ENCODE measurements around the gene PPFIBP1. TPM values are rescaled to one million over a fixed set of nuclear protein-coding genes. Genes with fewer than 3 reads are reported as not detected.
A peak's percentile ranks its signal among the peaks of the same experiment; 100 is the strongest.

The PPFIBP1 gene
- polyA plus RNA-seq, 2 of the 4 experiments (the other 2 are of a cell fraction), result 24.8 to 89.0 TPM

DNA sequence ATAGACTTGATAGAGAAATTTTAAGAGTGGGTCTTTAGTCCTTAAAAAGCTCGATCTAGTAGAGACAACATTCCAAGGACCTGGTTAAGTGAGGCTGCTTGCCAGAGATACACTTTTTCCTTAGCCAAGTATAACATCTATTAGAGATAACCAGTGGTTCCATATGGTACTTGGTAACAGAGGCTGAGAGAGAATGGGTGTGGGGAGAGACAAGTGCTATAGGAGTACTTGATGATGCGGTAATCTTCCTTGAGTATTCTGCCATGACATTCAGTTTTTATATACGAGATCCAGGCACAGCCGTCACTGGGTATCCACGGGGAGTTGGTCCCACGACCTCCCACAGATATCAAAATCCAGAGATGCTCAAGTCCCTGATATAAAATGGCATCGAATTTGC is 94.8 kb downstream of the PPFIBP1 start:
- Histone ChIP-seq H3K27ac (peak overlapping the region; percentile 31 to 82; a peak in 5 of 6 replicates), H3K9me3 (no peaks in the 10 kb centered on the region), H3K4me2 (peak overlapping the region; percentile 53), H3K4me3 (no peak overlapping the region), H3K4me1 (peaks cover 64% of the 10 kb centered on the region)
- WGBS (ENCODE audit: missing lambda C conversion rate), result 60% methylated on average over 7 of the region's 7 CpGs
- DNase-seq (ENCODE audit: low read depth in 1 of 2, low spot score in 1 of 2), result no peak
- FAIRE-seq, result no peak
- peak in 1 of 2 experiments; percentile 6; a peak in 2 of 6 replicates for ATAC-seq
- ChIA-PET POLR2A (no interaction called here), CTCF (no interaction called here)
- TF ChIP-seq FOSB (CRISPR knock-in tag; IDR thresholded peaks at IDR 0.05) (no peak), JUNB (IDR thresholded peaks at IDR 0.05) (no peak), CHD4 (IDR thresholded peaks at IDR 0.05; ENCODE audit: borderline replicate concordance) (no peak), TFCP2L1 (CRISPR knock-in tag; IDR thresholded peaks at IDR 0.05) (no peak), RAD21 (conservative IDR thresholded peaks at IDR 0.05 in 1 of 2, IDR thresholded peaks at IDR 0.05 in 1 of 2) (no peak), EP300 (IDR thresholded peaks at IDR 0.05) (no peak), CEBPB (IDR thresholded peaks at IDR 0.05) (no peak), POLR2AphosphoS2 (conservative IDR thresholded peaks at IDR 0.05; ENCODE audit: low read length) (no peak), RFX5 (IDR thresholded peaks at IDR 0.05) (no peak), MYC (IDR thresholded peaks at IDR 0.05; ENCODE audit: borderline replicate concordance, low read length) (no peak), HOXA7 (CRISPR knock-in tag; IDR thresholded peaks at IDR 0.05) (no peak)
- TF ChIP-seq, protein P1, sequence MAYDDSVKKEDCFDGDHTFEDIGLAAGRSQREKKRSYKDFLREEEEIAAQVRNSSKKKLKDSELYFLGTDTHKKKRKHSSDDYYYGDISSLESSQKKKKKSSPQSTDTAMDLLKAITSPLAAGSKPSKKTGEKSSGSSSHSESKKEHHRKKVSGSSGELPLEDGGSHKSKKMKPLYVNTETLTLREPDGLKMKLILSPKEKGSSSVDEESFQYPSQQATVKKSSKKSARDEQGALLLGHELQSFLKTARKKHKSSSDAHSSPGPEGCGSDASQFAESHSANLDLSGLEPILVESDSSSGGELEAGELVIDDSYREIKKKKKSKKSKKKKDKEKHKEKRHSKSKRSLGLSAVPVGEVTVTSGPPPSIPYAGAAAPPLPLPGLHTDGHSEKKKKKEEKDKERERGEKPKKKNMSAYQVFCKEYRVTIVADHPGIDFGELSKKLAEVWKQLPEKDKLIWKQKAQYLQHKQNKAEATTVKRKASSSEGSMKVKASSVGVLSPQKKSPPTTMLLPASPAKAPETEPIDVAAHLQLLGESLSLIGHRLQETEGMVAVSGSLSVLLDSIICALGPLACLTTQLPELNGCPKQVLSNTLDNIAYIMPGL (CRISPR knock-in tag; IDR thresholded peaks at IDR 0.05; ENCODE audit: borderline replicate concordance), result no peak
- TF ChIP-seq, protein P2, sequence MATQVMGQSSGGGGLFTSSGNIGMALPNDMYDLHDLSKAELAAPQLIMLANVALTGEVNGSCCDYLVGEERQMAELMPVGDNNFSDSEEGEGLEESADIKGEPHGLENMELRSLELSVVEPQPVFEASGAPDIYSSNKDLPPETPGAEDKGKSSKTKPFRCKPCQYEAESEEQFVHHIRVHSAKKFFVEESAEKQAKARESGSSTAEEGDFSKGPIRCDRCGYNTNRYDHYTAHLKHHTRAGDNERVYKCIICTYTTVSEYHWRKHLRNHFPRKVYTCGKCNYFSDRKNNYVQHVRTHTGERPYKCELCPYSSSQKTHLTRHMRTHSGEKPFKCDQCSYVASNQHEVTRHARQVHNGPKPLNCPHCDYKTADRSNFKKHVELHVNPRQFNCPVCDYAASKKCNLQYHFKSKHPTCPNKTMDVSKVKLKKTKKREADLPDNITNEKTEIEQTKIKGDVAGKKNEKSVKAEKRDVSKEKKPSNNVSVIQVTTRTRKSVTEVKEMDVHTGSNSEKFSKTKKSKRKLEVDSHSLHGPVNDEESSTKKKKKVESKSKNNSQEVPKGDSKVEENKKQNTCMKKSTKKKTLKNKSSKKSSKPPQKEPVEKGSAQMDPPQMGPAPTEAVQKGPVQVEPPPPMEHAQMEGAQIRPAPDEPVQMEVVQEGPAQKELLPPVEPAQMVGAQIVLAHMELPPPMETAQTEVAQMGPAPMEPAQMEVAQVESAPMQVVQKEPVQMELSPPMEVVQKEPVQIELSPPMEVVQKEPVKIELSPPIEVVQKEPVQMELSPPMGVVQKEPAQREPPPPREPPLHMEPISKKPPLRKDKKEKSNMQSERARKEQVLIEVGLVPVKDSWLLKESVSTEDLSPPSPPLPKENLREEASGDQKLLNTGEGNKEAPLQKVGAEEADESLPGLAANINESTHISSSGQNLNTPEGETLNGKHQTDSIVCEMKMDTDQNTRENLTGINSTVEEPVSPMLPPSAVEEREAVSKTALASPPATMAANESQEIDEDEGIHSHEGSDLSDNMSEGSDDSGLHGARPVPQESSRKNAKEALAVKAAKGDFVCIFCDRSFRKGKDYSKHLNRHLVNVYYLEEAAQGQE (IDR thresholded peaks at IDR 0.05), result no peak
- TF ChIP-seq, protein P3, sequence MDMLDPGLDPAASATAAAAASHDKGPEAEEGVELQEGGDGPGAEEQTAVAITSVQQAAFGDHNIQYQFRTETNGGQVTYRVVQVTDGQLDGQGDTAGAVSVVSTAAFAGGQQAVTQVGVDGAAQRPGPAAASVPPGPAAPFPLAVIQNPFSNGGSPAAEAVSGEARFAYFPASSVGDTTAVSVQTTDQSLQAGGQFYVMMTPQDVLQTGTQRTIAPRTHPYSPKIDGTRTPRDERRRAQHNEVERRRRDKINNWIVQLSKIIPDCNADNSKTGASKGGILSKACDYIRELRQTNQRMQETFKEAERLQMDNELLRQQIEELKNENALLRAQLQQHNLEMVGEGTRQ (IDR thresholded peaks at IDR 0.05), result no peak

DNA sequence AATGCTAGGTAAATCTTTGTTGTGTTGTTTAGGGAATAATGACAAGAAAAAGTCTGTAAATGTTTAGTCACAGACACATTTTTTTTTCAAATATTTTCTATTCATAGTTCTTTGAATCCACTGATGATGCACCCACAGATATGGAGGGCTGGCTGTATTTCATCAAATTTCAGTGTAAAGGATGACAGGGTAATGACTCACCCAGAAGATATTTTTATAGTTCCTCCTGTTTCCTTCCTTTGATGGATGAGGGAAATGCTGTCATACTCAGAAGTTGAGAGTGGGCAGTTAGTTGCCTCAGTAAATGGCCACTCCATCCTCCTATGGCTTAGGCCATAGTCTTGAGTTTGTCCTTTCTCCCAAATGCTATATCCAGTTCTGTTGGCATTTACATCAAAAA is 95.3 kb downstream of the PPFIBP1 start:
- peak overlapping the region in 1 of 2 experiments; percentile 82; a peak in 3 of 6 replicates for H3K27ac ChIP-seq
- no peak overlapping the region for H3K4me3 ChIP-seq
- peak overlapping the region; percentile 53 for H3K4me2 ChIP-seq
- POLR2A ChIA-PET, result no interaction called here
- DNase-seq (ENCODE audit: low read depth in 1 of 2, low spot score in 1 of 2) (peak; percentile 53 to 78), ATAC-seq (peak; percentile 89 to 94), FAIRE-seq (peak; percentile 73)
- H3K9me3 ChIP-seq, result no peaks in the 10 kb centered on the region
- H3K4me1 ChIP-seq, result peaks cover 68% of the 10 kb centered on the region
- CTCF ChIA-PET, result no interaction called here
- TF ChIP-seq SREBF2 (IDR thresholded peaks at IDR 0.05), result no peak
- TF ChIP-seq TP53 (CRISPR knock-in tag; IDR thresholded peaks at IDR 0.05), result no peak
- no peak for TF ChIP-seq RNF2 (IDR thresholded peaks at IDR 0.05; ENCODE audit: borderline replicate concordance, low read depth)
- no peak for TF ChIP-seq RCOR1 (IDR thresholded peaks at IDR 0.05; ENCODE audit: low read depth, low read length)
- no peak for TF ChIP-seq POLR2AphosphoS2 (conservative IDR thresholded peaks at IDR 0.05; ENCODE audit: low read length)
- TF ChIP-seq, protein P4, sequence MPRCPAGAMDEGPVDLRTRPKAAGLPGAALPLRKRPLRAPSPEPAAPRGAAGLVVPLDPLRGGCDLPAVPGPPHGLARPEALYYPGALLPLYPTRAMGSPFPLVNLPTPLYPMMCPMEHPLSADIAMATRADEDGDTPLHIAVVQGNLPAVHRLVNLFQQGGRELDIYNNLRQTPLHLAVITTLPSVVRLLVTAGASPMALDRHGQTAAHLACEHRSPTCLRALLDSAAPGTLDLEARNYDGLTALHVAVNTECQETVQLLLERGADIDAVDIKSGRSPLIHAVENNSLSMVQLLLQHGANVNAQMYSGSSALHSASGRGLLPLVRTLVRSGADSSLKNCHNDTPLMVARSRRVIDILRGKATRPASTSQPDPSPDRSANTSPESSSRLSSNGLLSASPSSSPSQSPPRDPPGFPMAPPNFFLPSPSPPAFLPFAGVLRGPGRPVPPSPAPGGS (IDR thresholded peaks at IDR 0.05), result 0 out of 3 replicates have a peak, but pooled peaks have one; percentile 25
- peak; percentile 88 for TF ChIP-seq FOSL2 (IDR thresholded peaks at IDR 0.05)
- peak; percentile 94 for TF ChIP-seq FOSL2 (CRISPR knock-in tag; IDR thresholded peaks at IDR 0.05)
- TF ChIP-seq, protein P5, sequence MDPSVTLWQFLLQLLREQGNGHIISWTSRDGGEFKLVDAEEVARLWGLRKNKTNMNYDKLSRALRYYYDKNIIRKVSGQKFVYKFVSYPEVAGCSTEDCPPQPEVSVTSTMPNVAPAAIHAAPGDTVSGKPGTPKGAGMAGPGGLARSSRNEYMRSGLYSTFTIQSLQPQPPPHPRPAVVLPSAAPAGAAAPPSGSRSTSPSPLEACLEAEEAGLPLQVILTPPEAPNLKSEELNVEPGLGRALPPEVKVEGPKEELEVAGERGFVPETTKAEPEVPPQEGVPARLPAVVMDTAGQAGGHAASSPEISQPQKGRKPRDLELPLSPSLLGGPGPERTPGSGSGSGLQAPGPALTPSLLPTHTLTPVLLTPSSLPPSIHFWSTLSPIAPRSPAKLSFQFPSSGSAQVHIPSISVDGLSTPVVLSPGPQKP (IDR thresholded peaks at IDR 0.05; ENCODE audit: low read depth, low read length), result no peak
- TF ChIP-seq, protein P6, sequence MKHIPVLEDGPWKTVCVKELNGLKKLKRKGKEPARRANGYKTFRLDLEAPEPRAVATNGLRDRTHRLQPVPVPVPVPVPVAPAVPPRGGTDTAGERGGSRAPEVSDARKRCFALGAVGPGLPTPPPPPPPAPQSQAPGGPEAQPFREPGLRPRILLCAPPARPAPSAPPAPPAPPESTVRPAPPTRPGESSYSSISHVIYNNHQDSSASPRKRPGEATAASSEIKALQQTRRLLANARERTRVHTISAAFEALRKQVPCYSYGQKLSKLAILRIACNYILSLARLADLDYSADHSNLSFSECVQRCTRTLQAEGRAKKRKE (CRISPR knock-in tag; IDR thresholded peaks at IDR 0.05; ENCODE audit: low read depth), result no peak
- TF ChIP-seq NR3C1 (IDR thresholded peaks at IDR 0.05), result no peak
- no peak for TF ChIP-seq HDAC2 (IDR thresholded peaks at IDR 0.05)
- 0 out of 4 replicates have a peak, but pooled peaks of 1 of the 2 experiments have one; percentile 37 for TF ChIP-seq CEBPB (IDR thresholded peaks at IDR 0.05)
- no peak for TF ChIP-seq HEYL (CRISPR knock-in tag; IDR thresholded peaks at IDR 0.05)
- peak in 1 of 2 experiments; percentile 50; a peak in 1 of 5 replicates for TF ChIP-seq EP300 (IDR thresholded peaks at IDR 0.05)
- no peak for TF ChIP-seq ZNF302 (CRISPR knock-in tag; IDR thresholded peaks at IDR 0.05)
- TF ChIP-seq JUNB (IDR thresholded peaks at IDR 0.05), result peak; percentile 92
- no peak for TF ChIP-seq ZSCAN20 (CRISPR knock-in tag; IDR thresholded peaks at IDR 0.05)
- TF ChIP-seq HOXB13 (CRISPR knock-in tag; IDR thresholded peaks at IDR 0.05; ENCODE audit: low read depth), result no peak

Data from A549 (cell line).